NCI-H1436 (cell line): Measurements from ENCODE around the gene BHLHE41.

Experiments used
- DNase-seq: peaks from one replicate; lab custom pipeline; 2025; lab: John Stamatoyannopoulos, UW

The BHLHE41 gene

DNA sequence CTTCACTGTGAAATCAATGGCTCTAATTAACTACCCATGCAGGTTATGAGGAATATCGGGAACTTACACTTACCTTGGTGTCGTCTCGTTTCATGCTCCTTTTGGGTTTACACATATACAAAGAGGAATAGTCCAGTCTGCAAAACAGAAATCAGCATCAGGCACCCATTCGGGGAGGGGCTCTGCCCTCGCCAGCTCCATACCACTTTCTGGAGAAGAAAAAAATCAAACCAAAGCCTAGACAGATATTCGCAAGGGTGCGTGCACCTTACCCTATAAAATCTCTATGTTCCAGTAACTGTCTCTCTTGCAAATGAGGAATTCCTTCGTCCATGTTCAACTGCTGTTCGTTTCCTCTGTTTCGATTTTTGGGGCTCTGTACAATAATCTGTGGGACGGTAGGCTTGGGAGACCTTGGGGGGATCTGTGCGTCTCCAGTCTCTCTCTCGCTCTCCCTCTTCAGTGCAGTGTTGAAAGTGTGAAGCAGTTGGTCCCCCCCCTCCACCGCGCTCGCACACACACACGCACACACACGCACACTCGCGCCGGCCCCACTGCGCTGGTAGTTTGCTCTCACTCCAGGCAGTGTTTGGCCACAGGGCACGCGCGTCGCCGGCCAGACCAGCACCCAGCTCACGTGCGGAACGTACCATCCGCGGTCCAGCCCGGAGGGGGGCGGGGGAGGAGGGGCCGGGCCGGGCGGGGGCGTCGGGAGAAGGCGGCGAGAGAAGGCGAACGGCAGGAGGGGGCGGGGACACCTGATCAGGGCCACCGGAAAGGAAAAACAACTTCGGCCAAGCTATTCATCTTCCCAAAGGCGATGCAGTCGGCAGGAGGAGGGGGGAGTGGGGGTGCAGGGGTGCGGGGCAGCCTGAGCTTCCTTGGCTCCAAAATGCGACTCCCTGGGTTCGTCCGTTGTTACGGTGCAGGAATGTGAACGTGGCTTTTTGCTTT lies at the start of gene BHLHE41:
BHLHE41 (minus strand) TSS at position 592 of the 954 bp plus-strand sequence; CDS start at position 334, 258 bp downstream.
- no peak for DNase-seq

DNA sequence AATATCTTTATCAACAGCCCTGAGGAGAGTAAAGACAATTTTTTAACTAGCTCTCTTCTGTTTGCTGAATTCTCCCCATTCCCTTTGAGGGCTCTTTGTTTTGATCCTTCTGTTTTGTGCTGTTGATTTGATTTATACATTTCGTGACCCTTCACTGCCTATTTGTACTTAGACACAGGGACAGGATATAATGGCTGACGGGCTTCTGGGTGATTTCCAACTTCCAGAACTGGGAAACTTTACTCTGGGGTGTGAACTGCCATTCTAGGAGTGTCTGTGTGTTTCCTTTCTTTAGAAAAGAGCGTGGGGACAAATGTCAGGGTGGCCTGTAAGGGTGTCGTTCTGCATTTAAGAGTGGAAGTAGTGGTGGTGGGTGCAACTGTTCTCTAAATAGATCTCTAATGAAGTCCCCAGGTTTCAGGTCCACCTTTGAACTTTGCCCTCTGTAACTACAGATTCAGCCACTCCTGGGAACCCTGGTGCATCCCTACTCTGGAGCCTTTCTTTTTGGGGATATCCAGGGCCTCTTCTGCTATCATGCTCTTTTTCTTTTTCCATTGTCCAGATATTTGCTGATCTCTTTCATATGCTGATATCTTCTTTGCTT lies 48.2 kb upstream of the BHLHE41 start:
- DNase-seq, result no peak

DNA sequence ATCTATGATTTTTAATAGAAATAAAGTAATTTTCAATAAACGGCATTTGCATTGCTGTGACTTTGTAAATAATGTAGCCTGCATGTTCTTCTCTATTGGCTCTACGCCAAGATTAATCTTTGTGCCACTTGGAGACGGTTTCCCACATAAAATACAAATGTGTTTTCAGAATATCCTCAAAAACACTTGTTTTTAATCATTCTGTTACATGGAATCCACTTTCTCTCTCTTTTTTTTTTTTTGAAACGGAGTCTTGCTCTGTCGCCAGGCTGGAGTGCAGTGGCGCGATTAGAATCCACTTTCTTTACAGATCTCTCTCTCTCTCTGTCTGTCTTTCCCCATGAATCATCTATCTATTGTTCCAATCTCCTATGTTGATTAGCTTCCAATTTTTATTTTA lies 47.7 kb upstream of the BHLHE41 start:
- DNase-seq, result no peak

DNA sequence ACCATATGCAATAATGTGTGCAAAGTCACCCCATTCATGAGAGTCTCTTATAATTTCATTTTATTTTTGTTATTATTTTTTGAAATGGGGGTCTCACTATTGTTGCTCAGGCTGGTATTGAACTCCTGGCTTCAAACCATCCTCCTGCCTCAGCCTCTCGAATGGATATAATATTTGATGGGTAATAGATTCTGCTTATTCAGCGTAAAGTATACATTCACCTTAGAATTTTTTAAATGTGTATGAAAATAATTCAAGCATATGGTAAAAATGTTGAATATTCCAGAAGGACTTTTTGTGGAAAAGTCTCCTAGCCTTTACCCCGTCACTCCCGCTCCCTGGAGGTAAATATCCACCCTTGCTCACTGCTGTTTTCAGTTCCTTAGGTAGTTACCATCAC lies 47.2 kb upstream of the BHLHE41 start:
- no peak for DNase-seq

DNA sequence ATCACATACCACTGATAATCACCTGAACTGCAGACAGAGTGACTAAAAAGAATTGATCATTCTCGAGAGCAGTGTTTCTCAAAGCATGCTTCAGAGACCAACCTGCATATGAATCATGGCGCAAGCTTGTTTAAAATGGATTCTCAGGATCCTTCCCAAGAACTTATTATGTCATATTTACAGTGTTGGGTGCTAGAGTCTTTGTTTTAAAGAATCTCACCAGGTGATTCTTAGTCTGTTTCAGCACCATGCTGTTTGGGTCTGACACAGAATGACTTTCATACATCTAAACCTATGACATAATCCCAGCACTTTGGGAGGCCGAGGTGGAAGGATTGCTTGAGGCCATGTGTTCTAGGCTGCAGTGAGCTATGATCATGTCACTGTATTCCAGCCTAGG lies 39.3 kb upstream of the BHLHE41 start:
- no peak for DNase-seq

DNA sequence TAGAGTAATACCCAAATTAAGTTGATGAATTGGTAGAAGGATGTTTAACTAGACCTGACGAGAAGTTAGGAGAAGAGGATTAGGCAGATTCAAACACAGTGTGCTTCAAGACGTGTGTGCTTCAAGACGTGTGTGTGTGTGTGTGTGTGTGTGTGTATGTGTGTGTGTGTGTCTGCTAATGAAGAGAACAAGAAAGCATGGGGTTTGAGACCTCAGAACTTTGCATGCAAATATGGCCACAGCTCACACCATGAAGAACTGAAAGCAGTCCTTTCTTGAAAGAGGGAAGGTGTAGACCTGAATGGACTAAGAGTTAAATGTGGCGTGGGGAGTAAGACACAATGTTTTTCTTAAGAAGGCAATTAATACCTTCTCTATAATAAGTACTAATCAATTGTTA lies 38.1 kb upstream of the BHLHE41 start:
- DNase-seq, result no peak

DNA sequence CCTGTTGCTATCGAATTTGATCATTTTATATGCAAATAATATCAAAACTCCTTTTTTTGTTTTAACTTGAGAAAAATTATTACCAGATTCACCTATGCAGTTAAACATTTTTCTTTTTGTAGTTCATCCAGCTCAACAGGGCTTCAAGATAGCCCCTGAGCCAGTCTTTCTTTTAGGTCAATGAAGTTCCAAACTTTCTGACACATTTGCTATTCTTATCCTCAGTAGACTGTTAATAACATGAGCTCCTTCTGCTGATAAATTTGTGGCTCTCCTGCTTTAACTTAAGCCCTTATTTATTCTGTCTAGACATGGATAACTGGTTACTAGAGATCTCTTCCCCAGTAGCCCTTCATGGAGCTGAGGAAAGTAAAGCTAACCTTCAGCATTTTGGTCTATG lies 37.3 kb upstream of the BHLHE41 start:
- DNase-seq, result no peak

DNA sequence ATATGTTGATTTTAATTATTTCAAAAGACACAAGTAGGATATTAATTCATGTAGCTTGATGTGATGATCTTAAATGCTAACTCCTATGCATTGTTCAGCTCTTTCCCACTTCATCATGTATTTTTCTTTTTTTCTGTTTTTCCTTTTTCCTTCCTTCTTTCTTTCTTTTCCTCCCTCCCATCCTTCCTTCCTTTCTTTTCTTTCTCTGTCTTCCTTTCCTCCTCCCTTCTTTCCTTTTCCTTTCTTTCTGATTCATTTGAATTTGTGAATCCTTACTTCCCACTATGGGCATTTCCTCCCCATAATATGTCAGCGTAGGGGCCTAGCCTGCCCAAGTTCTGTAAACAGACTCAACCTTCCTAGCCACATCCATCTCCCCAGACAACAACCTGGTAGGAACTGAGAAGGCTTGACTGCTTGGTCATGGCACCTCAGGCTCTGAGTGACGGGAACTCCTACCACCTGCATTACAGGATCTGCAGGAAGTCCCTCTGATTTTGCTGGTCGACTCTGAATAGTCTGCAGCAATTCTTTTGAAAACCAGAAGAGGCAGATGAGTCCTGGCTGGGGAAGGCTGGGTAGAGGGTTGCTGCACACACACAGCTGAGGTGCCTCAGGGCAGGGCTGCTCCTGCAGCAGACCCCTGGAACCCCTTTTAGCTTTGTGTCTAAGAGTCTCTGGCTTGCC lies 33.4 kb upstream of the BHLHE41 start:
- DNase-seq, result no peak

DNA sequence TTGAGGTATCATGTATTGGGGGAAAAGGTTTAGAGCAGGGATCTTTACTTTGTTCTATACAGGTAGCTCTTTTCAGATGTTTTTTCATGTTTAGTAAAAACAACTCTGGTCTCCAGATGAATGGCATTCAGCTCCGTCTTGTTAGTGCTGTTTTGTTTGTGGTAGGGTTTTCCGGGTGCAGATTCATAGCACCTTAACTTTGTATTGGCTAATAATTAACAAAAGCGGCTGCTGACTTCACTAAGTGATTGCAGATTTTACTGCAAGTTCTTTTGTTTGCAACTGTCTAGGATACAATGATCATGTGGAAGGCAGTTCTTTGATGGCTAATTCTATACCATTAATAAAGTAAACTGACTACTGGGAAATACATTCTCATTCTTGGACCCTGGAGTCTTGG lies 32.2 kb upstream of the BHLHE41 start:
- DNase-seq, result no peak

DNA sequence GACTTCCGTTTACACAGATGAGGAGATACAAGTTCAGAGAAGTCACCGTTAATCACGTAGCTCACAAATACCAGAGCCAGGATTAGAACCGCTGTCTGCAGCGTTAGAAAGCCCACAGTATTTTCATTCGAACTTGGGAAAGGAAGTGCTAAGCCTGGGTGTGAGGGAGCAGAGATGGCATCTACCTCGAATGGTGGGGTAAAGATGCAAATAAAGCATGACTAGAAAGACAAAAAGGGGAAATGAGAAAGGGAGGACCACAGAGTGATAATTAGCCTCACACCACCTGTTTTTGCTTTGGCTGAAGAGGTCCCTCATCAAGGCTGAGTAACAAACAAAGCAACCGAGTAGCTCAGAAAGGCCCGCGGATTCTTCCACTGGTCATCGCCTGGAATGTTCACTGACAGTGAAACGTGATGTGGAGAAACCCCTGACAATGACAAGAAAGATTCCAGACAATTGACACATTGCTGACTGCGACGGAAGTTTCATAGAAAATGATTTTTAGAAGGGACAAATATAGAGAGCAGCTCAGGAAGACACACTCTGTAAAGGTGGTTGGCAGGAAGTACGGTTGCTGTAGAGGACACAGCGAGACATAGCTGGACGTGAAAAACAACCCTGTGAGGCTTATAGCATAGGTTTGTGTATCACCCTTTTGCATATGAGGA lies 31.5 kb upstream of the BHLHE41 start:
- no peak for DNase-seq

DNA sequence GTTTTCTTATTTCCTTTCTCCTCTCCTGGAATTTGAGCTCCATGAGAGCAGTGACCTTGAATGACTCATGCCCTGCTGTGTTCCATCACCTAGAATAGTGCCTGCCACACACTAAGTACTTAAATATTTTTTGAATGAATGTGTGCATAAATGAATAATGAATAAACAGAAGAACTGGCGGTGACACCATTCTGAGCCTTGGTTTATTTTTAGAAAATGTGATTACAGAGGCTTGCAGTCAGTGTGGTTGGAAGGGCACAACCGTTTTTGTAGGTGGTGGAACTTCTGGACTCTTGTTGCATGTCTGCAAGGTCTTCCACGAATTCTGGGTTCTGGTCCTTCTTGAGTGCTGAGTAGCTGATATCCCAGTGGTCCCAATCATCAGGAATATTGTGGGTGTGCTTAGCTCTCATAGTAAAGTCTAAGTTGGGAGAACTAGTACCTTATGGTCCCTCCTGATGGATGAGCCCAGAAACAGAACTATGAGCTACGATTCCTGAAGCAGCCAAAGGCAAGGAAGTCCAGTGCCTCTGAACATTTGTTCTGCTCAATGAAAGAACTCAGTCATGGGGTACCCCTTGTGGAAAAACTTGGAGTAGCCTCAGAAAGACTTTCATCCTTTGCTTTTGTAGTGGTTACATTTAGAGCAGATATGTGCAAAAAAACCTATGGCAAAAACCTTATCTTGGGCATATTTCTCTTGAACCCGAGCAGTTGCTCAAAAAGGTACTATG lies 28.8 kb upstream of the BHLHE41 start:
- no peak for DNase-seq

DNA sequence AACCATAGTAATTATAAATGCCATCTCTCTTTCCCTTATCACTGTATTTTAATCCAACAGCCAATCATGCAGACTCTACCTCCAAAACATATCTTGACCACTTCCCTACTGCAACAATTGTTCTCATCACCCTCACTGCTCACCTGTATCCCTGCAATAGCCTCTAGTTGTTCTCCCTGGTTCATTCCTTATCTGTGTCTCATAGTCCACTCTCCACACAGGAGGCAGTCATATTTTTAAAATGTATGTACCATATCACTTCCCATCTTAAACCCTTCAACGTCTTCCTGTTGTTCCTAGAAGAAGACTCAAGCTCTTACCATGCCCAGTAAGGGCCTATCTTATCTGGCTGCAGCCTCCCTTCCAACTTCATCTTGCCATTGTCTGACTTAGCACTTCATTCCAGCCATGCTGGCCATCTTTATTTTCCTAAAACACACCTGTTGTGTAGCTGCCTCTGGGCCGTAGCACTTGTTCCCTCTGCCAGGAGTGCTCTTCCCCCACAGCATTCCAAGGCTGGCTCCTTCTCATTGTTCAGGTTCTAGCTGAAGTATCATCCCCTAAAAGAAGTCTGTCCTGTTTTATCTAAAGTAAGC lies 27.8 kb upstream of the BHLHE41 start:
- no peak for DNase-seq

DNA sequence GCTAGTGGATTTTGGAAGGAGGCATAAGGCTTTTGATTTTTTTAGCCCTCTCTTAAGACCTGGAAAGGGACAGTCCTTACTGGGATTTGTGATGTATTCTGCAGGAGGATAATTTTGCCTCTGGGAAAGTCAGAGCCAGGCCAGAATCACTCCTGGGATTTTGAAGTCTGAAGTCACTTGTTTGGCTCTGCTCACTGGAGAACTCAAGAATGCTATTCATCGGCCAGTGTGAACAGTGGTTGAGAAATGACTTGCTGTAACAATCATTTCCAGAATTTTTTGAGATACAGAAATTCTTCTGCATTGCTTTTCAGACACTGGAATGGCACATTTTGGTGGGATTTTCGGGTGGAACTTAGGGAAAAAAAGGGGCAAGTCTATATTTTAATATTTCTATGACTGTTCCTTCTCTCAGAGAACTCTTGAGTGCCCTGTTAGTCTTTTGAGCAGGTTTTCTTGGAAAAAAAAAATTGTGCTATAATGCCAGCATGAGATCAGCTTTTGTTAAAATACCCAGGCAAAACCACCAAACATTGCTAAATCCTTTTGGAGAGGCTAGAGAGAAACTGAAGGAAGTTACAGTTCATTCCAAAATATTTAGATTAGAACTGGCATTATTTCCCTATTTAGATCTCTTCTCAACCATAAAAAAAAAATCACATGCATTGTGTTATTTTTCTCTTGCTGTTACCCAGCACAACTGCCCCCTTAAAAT lies 26.1 kb upstream of the BHLHE41 start:
- no peak for DNase-seq

DNA sequence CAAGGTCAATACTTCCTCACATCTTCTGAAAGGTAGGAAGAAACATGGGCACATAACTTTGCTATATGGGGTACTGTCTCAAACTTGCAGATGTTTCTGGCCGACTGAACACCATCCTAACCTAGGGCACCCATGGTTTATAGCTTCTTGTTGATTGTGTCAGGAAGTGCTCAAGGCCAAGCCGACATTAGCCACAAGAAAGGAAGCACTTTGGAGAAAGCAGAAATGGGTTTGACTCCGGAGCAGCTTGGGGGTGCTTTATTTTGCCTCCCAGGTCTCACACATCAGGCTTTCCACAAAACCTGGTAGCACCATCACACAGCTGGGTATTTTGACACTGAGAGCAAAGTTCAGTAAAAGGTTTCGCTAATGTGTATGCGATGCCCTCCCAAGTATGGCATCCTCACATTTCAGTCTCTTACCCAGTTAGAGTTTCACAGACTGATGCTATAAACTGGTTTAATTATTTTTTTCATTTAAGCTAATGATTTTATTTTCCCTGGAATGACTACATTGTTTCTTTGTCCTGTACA lies 25.2 kb upstream of the BHLHE41 start:
- no peak for DNase-seq

DNA sequence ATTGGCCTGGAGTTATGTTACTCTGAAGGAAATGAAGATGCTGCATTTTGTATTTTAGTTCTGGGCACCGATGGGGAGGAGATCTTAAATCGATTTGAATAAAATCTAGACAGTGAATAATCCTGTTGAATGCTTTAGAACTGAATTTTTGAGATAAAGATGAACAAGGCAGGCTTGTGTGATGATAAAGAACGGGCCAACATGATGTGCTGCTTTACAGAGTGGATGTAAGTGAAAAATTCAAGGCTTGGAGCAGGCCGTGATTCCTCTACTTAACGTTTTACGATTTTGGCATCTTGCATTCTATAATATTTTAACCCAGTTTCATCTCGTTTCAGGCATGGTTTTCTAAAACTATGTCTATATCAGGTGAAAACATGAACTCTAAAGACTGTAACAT lies 23.5 kb upstream of the BHLHE41 start:
- no peak for DNase-seq

DNA sequence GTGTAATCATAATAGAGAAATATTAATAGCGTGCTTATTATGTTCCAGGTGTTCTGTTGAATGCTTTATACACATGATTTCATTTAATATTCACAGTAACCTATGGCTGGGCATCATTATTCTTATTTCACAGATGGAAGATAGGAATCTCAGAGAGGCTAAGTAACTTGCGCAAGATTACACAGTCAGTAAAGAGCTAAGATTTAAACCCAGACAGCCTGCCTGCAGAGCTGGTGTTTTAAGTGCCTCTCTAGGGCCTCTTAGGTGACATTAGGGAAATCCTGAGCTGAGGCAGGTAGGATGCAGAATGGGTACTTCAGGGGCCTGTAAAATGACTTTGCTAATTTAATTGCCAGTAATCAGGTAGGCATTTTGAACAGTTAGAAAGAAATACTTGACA lies 18.5 kb upstream of the BHLHE41 start:
- DNase-seq, result no peak

DNA sequence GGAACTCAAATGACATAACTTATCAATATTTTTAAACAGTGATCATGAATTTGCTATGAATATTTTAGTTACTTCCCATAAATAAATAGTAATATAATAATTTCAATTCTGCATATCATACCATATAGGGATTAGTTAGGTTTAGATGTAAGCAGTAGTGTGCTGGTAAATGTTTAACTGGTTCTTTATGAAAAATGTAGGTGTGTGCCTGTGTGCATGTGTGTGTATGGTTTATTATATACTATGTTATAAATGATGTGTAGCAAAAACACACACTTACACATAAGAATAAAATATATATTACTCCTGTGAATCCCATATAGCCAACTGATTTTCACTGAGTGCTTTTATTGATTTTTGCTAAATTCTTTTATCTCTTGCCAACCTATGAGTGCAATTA lies 14.0 kb upstream of the BHLHE41 start:
- DNase-seq, result no peak

DNA sequence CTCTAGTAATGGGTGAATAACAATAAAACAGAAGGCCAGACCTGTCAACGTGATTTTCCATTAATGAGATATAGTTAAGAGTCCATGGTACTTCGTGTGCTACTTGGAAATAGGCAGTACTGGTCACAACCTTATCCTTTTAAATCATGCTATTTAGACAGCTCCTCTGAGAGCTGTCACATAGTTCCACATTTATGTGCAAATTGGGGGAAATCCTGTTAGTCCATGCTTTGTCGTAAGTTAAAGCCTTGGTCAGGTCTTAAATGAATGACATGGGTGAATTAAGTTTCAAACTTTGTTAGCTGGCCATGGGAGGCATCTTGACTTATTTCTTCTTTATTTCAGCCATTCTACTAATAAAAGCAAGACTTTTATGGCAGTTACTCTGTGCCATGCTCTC lies 11.9 kb upstream of the BHLHE41 start:
- no peak for DNase-seq

DNA sequence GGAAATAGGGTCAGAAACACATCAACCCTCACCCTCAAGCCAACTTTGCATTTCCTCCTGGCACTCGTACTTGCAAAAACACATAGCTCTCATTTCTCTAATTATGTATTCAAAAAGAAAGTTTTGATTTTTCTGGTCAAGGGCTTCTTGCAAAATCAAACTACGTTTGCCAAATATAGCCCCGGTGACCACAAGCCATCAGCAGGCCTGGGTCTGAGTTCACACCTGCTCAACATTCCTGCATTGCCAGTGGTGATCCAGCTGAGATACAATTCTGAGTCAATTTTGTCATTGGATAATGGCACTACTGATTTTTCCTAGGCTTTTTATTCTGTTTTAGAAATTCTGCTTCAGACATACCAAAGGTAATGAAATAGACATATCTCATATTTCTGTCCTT lies 10.7 kb upstream of the BHLHE41 start:
- DNase-seq, result no peak

DNA sequence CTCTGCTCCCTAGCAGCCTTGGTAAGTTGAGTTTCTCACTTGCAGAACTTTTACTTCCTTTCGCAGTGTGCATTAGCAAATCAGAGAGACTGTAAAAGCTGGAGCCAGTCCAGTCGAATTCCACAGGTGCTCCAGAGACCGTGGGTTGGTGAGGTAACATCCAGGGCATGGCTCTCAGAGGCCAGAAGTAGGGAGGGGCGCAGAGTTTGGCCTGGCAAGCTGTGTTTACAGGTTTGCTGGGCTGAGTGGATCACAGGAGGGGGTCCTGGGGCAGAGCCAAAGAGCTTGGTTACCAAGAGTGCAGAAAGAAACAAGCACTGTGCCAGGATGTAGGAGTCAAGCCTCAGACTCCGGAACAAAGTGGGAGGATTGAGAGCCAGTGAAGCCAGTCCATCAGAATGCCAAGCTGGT lies 10.2 kb upstream of the BHLHE41 start:
- no peak for DNase-seq
